NCI-H146 treated with DMSO at 0.1 percent for 48 hours (cell line): Measurements from ENCODE around the gene PEBP1.

ENCODE experiments used
- DNase-seq: peaks from one replicate; lab custom pipeline; 2025; ENCODE audit not compliant: unreplicated experiment; lab: John Stamatoyannopoulos, UW

PEBP1 gene

DNA sequence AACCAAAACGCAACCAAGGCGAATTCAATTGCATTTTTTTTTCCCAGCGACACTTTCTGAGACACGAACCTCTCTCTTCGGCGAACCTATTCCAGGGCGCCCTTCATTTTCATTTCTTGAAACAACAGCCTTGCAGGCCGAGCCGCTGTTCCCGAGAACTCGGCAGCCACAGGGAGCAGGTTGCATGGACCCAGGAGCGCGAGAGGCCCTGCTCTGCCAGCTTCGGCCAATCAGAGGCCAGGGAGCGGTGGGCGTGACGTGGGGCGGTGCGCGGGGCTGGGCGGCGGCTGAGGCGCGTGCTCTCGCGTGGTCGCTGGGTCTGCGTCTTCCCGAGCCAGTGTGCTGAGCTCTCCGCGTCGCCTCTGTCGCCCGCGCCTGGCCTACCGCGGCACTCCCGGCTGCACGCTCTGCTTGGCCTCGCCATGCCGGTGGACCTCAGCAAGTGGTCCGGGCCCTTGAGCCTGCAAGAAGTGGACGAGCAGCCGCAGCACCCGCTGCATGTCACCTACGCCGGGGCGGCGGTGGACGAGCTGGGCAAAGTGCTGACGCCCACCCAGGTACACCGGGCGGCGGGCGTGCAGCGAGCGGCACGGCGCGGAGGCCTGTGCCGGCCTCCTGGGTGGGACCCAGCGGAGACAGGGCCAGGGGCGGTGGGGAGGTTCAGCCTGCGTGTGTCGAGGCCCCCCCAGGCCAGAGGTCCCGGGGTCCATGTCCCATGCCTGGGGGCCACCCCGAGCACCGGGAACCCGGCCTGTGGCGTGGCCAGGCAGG lies at the start of gene PEBP1:
TSS of gene PEBP1 (plus strand) at position 337 of the 771 bp plus-strand sequence. CDS start at position 423, 86 bp downstream.
- DNase-seq, result peak; percentile 89

DNA sequence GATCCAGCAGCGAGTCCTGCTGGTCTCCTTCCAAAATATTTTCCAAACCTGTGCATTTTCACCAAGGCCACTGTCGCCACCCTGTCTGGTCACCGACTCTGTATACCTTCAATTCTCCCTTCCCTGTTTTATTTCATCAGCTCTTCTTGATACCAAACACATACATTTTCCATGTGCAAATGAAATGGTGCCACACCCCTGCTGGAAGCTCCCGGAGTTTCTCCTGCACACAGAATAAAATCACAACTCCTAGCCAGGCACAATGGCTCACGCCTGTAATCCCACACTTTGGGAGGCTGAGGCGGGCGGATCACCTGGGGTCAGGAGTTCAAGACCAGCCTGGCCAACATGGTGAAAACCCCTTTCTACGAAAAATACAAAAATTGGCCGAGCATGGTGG lies 46.1 kb upstream of the PEBP1 start:
- no peak for DNase-seq

DNA sequence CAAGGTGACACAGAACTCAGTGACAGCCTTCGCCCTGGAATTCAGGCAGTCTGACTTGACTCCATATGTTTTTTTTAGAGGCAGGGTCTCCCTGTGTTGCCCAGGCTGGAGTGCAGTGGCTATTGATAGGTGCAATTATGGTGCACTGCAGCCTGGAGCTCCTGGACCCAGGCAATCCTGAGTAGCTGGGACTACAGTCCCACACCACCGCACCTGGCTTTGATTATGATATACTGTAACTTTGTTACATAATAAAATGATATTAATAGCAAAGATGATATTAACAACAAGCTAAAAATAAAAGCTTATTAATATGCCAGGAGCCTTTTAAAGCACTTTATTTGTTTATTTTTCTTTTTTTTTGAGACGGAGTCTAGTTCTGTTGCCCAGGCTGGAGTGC lies 41.9 kb upstream of the PEBP1 start:
- DNase-seq, result no peak

DNA sequence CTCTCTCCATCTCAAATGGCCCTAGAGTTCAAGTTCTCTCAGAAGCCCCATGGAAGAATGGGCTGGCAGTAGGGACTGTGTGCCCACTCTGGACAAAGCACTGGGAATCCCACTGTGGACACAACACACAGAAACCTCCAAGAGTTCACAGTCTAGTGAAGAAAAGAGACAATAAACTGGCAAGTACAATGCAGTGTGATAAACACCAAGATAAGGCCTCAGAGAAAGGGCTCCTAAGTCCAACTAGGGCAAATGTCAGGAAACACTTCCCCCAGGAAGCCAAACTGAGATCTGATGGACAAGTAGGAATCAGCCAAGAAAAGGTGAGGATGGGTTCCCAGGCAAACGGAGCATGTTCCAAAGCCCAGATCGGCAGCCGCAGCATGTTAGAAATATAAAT lies 37.5 kb upstream of the PEBP1 start:
- no peak for DNase-seq

DNA sequence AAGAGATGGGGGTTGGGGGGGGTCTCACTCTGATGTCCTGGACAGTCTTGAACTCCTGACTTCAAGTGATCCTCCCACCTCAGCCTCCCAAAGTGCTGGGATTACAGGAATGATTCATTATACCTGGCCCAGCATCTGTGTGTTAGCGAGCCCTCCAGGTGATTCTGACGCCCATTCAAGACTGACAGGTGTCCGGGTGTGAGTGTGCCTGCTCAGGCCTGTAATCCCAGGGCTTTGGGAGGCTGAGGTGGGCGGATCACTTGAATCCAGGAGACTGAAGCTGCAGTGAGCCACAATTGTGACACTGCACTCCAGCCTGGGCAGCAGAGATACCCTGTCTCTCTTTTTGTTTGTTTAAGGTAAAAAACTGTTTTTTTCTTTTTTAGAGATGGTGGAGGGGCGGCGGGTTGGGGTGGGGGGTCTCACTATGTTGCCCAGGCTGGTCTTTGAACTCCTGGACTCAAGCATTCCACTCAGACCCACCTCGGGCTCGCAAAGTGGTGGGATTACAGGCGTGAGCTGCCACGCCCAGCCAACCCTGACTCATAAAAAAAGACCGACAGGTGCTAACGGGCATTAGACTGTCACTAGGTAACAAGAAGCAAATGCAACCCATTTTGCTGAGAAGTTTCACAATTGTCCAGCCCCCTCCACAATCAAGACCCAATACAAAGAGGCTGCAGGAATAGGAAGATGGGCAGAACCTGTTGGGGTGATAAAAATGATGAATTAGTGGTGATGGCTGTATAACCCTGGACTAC lies 36.8 kb upstream of the PEBP1 start:
- peak; percentile 70 for DNase-seq

DNA sequence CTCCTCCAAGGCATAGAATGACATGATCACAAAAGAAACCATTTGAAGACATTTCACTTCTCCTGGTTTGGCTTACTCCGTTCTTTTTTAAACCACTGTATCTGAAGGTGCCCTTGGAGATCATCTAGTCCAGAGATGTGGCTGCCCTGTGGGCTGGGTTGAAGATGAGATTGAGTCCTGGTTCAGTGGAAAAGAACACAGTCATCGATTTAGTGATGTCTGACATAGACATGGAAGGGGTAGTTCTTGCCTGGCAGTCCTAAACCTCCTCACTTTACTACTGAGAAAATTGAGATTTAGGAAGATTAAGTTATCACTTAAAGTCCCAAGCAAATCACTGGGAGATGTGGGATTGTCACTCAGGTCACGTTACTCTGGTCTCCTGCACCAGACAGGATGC lies 34.9 kb upstream of the PEBP1 start:
- no peak for DNase-seq

DNA sequence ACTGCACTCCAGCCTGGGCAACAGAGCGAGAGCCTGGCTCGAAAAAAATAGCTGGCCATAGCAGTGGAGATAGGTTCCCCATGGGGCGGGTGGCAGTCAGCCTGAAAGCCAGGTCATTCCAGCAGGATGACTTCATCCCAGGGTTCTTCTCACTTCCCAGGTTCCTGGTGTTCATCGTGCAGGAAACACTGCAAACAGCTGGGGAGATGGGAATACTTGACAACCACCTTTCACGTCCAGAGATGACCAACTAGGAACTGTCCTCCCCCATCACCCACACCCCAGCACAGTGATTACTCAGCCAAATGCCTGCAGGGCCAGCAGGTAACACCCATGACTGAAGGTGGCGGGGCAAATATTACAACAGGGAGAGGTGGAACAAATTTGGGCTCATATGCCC lies 33.9 kb upstream of the PEBP1 start:
- no peak for DNase-seq

DNA sequence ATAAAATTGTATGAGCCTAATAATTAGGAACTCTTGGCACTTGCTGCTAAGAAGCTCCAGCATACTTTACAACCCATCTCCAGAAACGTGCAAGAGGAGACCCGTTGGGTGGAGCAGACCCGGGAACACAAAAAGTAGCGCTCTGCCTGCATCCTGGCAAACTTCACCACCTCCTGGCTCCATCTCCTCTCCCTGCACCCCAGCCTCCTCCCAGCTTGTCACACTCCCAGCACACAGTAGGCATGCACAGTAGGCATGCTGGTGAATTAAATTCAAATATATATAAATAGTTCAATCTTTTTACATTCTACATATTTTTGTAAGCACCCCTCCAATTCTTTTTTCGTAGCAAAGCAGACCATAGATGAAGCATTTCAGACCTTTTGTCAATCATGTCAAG lies 33.3 kb upstream of the PEBP1 start:
- DNase-seq, result no peak

DNA sequence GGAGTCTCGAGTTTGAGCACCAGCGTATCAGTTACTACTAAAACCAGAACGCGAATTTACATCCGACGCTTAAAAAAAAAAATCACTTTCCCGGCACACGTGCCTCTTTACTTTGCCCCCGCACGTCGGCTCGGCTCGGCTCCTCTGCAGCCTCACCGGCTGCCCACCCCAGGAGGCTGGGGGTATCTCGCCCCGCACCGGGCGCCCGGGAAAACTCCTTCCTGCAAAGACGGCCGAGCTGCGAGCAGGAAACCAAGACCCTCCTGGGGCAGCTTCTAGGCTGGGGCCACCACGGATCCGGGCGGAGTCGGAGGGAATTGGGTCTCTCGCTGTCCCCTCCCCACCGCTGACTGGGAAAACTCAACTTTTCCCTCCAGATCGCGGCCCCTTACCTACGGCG lies 32.7 kb upstream of the PEBP1 start:
- peak; percentile 29 for DNase-seq

DNA sequence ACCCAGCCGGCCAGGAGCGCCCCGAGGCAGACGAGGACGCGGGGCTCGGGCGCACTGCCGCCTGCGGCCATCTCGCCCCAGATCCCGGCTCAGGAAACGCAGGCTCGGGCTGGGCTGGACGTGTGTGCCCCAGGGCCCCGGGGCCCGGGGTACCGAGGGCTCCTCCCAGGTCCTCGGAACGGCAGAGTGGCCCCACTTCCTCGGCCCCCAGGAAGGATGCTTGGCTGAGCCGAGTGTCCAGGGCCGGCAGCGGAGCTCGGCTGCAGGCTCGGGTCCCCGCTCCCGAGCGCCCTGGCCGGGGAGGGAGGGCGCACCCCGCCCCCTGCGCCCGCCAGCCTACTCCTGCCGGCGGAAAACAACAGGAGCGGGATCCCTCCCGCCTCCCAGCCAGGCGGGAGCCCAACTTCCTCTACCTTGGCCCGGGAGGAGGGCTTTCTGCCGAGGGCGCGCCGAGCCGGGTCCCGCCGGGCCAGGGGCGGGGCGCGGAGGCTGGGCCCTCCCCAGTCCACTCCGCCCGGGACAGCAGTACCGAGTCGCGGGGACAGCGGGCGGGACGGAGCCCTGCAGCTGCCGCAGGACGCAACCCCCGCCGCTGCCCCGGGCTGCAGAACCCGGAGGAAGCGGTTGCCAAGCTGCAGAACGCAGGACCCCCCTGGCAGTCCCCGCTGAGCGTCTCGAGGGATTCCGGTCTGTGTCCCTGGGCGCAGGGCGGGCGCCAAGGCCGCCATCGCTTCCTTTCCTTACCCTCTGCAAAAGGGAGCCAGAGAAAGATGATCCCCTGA lies 32.1 kb upstream of the PEBP1 start, which contains the start of gene VSIG10:
TSS of gene VSIG10 (minus strand) at position 411 of the 782 bp plus-strand sequence. CDS start at position 71, 340 bp downstream.
- DNase-seq, result peak; percentile 78

DNA sequence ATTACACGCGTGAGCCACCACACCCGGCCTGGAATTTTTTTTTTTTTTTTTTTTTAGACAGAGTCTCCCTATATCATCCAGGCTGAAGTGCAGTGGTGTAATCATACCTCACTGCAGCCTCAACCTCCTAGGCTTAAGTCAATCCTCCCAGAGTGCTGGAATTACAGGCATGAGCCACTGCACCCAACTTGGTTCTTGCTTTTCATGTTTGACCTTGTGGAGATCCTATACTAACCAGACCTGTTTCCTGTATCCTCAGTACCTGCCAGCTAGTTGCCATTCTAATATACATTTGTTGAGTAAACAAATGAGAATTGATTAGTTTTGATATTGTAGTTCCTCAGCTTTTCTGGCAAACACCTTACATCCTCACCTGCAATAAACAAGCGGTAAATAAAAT lies 28.9 kb upstream of the PEBP1 start:
- DNase-seq, result no peak

DNA sequence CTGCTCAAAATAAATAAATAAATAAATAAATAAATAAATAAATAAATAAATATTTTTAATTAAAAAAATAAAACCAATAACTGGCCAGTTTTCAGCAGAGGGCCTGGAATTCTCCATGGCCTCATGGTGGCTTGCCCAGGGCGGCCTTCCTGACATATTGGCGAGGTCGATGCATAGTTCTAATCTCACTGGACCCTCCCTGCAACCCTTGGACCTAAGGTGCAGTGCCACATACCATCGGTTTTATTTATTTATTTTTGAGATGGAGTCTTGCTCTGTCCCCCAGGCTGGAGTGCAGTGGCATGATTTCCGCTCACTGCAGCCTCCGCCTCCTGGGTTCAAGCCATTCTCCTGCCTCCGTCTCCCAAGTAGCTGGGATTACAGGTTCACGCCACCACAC lies 28.2 kb upstream of the PEBP1 start:
- DNase-seq, result no peak

DNA sequence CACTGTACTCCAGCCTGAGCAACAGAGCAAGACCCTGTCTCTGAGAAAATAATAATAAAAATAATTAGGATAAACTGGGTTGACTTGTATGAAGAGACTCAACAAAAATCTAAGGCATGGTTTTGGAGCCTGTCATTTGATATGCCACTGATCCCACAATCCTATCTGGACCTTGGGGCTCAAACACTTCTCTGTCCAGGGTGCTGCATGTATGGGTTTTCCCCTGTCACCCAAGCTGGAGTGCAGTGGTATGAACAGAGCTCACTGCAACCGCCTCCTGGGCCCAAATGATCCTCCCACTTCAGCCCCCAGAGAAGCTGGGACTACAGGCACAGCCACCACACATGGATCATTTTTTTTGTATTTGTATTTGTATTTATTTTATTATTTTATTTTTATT lies 26.8 kb upstream of the PEBP1 start:
- DNase-seq, result no peak

DNA sequence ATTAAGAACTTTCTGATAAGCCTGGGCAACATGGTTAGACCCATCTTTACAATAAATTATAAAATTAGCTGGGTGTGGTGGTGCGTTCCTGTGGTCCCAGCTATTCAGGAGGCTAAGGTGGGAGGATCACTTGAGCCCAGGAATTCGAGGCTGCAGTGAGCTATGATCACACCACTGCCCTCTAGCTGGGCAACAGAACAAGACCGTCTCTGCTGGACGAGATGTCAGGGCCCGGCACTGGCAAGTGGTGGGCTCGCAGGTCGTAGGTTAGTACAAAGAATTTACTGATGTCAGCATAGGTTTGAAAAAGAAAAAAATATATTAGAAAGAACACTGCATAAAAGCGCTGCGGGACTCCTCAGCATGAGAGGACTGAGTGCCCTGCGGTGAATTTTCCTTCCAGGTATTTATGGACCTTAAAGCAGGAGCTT lies 16.5 kb upstream of the PEBP1 start:
- DNase-seq, result no peak

DNA sequence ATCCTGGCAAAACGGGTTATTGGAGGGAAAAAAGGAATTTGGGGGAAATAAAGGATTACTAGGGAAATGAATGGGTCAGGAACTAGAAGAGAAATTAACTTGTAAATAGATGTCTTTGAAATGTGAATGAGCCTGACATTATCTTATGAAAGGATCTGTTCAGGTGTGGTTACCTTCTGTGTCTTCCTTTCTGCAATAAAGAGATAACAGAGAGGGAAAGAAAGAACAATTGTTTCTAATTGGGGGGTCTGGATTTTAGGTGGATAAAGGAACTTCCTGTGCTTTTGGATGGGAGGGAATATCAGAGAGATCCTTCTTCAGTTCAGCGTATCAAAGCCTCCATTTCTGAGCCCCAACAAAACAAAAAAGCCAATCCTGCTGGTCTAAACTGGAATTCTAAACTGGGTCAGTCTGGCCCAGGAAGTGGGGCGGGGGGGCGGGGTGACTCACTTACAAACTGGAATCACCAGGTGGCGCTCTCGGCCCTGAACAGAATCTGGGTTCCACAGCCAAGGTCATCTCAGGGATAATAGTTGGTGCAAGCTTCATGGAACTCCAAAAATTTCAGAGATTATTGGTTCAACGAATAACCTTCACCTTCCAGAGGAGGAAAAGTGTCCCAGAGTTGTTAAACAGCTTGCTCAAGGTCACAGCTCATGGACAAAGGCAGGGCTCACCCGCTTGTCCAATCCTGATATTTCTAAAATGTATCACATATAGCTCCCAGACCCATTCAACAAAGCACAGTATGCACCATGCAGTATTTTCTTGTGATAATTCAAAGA lies 15.2 kb upstream of the PEBP1 start:
- peak; percentile 17 for DNase-seq

DNA sequence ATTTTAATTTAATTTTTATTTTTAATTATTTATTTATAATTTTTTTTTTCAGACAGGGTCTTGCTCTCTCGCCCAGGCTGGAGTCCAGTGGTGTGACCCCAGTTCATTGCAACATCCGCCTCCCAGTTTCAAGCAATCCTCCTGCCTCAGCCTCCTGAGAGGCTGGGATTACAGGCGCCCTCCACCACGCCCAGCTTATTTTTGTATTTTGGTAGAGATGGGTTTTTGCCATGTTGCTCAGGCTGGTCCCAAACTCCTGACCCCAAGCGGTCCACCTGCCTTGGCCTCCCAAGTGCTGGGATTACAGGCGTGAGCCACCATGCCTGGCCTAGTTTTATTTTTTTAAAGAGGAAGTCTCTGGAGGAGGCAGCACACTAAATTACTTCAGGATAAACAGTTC lies 13.7 kb upstream of the PEBP1 start:
- DNase-seq, result no peak

DNA sequence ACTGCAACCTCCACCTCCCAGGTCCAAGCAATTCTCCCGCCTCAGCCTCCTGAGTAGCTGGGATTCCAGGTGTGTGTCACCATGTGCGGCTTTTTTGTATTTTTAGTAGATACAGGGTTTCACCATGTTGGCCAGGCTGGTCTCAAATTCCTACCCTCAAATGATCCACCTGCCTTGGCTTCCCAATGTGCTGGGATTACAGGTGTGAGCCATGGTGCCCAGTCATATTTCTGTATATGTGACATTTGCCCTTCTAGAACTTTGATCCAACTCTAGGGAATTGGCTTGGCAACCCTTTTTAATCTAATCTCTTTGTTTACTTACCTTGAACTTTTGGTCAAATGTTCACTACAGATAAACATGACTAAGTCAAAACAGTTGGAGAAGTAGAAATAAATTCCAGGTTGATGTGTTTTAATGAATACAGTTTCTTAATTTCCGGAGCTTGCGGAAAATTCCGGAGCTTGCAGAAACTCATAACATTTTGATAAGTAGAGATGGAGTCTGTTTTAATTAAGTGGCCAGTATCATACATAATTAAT lies 11.5 kb upstream of the PEBP1 start:
- no peak for DNase-seq

DNA sequence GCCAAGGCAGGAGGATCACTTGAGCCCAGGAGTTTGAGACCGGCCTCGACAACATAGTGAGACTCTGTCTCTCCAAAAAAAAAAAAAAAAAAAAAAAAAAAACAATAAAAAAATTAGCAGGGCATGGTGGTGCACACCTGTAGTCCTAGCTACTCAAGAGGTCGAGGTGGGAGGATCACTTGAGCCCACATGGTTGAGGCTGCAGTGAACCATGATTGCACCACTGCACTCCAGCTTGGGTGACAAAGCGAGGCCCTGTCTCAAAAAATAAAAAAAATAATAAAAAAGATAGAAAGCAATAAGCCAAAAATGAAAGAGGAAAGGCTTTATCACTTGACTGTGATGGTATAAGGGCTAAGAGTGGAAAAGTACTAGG lies 10.2 kb upstream of the PEBP1 start:
- DNase-seq, result no peak

DNA sequence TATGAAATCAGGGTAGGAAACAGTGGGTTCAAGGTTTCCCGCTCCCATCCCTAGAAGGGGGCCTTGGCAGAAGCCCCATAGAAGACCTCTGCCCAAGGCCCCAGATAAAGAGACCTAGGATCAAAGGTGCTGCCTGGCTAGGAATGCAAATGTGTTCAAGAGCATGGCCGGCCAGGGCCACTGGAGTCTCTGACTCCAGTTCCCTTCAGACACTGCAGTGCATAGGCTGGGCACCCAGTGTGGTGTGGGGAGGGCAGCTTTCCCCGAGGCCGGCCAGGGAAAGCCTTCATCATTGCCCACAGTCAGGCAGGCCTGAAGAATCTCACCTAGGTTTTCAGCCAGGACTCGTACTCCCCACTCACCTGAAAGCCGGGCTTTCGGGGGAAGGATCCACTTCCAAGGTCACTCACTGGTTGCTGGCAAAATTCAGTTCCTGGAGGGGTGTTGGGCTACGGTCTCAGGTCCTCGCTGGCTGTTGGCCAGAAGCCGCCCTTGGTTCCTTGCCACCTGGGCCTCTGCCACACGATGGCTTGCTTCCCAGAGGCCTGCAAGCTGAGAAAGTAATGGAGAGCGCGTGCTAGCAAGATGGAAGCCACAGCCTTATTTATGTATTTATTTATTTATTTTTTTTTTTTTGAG lies 9.7 kb upstream of the PEBP1 start:
- DNase-seq, result no peak

DNA sequence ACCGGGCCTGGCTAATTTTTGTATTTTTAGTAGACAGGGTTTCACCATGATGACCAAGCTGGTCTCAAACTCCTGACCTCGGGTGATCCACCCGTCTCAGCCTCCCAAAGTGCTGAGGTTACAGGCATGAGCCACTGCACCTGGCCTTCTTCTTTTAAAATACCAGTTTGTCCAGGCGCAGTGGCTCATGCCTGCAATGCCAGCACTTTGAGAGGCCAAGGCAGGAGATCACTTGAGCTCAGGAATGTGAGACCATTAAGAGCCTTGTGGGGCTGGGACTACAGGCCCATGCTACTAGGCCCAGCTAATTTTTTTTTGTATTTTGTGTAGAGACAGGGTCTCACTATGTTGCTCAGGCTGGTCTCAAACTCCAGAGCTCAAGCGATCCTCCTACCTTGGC lies 8.1 kb upstream of the PEBP1 start:
- no peak for DNase-seq
